ENCODE results near the gene RAB2B.
A peak's percentile ranks its signal among the peaks of the same experiment; 100 is the strongest.

The RAB2B gene

DNA sequence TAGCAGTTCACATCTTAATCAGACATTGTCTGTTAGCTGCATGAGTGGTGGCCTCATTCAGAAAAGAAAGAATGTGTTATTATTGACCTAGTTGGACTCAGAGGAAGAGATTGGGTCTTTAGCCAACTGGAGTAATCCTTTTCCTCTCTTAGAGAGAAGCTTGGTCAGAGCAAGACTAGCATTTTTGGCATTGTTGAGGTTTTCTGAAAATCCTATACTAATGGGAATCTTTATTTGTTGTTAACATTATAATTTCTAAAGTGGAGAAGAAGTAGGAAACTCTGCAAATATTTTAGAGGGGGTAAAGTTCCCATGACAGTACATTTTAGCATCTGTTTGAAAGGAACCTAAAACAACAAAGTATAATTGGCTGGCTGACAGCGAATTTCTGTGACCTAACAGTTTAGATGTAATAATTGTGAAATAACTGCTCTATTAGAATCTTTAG is 9.9 kb upstream of the RAB2B start:
- Histone ChIP-seq H3F3A (ENCODE audit: low read depth) (peaks cover 2% of the 10 kb centered on the region; the same call in 1 of the 2 replicates), H3K9me2 (replicated peaks; ENCODE audit: low read depth, low read length) (no peaks in the 10 kb centered on the region), H3K9ac (ENCODE audit: low read depth, low read length, poor library complexity, severe bottlenecking) (no peak overlapping the region), H3K4me3 (ENCODE audit: low read length, poor library complexity, severe bottlenecking) (no peak overlapping the region), H3K79me2 (ENCODE audit: insufficient read depth, low read length) (0 out of 2 replicates have a peak, but pooled peaks cover 9% of the 10 kb centered on the region), H2AFZ (ENCODE audit: low read length) (no peak overlapping the region), H3K27me3 (ENCODE audit: insufficient read depth, low read length, poor library complexity, severe bottlenecking) (no peaks in the 10 kb centered on the region), H4K20me1 (ENCODE audit: insufficient read depth, low read length, poor library complexity, severe bottlenecking) (no peaks in the 10 kb centered on the region), H3K4me1 (ENCODE audit: insufficient read depth, low read length, poor library complexity, severe bottlenecking) (no peaks in the 10 kb centered on the region), H3K9me3 (ENCODE audit: insufficient read depth, low read depth, low read length) (no peaks in the 10 kb centered on the region), H3K36me3 (ENCODE audit: insufficient read depth, low read length) (peaks cover 39% of the 10 kb centered on the region; the same call in 1 of the 2 replicates), H3K4me2 (ENCODE audit: low read depth, low read length, poor library complexity, severe bottlenecking) (no peak overlapping the region)
- no peak for TF ChIP-seq EZH2phosphoT487 (IDR thresholded peaks at IDR 0.05; ENCODE audit: borderline replicate concordance)
- TF ChIP-seq, protein P1, sequence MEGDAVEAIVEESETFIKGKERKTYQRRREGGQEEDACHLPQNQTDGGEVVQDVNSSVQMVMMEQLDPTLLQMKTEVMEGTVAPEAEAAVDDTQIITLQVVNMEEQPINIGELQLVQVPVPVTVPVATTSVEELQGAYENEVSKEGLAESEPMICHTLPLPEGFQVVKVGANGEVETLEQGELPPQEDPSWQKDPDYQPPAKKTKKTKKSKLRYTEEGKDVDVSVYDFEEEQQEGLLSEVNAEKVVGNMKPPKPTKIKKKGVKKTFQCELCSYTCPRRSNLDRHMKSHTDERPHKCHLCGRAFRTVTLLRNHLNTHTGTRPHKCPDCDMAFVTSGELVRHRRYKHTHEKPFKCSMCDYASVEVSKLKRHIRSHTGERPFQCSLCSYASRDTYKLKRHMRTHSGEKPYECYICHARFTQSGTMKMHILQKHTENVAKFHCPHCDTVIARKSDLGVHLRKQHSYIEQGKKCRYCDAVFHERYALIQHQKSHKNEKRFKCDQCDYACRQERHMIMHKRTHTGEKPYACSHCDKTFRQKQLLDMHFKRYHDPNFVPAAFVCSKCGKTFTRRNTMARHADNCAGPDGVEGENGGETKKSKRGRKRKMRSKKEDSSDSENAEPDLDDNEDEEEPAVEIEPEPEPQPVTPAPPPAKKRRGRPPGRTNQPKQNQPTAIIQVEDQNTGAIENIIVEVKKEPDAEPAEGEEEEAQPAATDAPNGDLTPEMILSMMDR (conservative IDR thresholded peaks at IDR 0.05; ENCODE audit: low read length) = no peak

DNA sequence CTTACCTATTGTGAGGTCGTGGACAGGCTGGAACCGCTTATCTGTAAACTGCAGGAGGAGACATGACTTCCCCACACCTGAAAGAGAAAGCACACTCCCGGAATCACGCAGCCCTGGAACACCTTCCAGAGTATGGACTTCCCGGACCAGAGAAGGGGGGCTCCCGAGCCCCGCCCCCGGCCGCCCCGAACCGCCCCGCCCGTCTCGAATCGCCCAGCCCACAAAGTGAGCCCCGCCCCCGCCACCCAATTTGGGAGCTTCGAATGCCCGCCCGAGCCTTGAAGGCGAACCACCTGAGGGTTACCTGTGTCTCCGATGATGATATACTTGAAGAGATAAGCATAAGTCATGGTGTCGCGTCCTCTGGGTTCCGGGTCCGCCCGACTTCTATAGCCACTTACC is 235 bp downstream of the RAB2B start:
- Histone ChIP-seq H3K4me1 (ENCODE audit: insufficient read depth, low read length, poor library complexity, severe bottlenecking) (peaks cover 21% of the 10 kb centered on the region), H3K9me2 (replicated peaks; ENCODE audit: low read depth, low read length) (no peaks in the 10 kb centered on the region), H4K20me1 (ENCODE audit: insufficient read depth, low read length, poor library complexity, severe bottlenecking) (peaks cover 8% of the 10 kb centered on the region), H3F3A (ENCODE audit: low read depth) (no peaks in the 10 kb centered on the region), H3K4me2 (ENCODE audit: low read depth, low read length, poor library complexity, severe bottlenecking) (peak overlapping the region; percentile 87), H3K79me2 (ENCODE audit: insufficient read depth, low read length) (peaks cover 61% of the 10 kb centered on the region), H3K36me3 (ENCODE audit: insufficient read depth, low read length) (no peaks in the 10 kb centered on the region), H2AFZ (ENCODE audit: low read length) (peak overlapping the region; percentile 96), H3K4me3 (ENCODE audit: low read length, poor library complexity, severe bottlenecking) (peak overlapping the region; percentile 91), H3K27me3 (ENCODE audit: insufficient read depth, low read length, poor library complexity, severe bottlenecking) (no peaks in the 10 kb centered on the region), H3K9me3 (ENCODE audit: insufficient read depth, low read depth, low read length) (no peaks in the 10 kb centered on the region), H3K9ac (ENCODE audit: low read depth, low read length, poor library complexity, severe bottlenecking) (peak overlapping the region; percentile 81)
- TF ChIP-seq, protein P1 (conservative IDR thresholded peaks at IDR 0.05; ENCODE audit: low read length) = no peak
- no peak for TF ChIP-seq EZH2phosphoT487 (IDR thresholded peaks at IDR 0.05; ENCODE audit: borderline replicate concordance)

DNA sequence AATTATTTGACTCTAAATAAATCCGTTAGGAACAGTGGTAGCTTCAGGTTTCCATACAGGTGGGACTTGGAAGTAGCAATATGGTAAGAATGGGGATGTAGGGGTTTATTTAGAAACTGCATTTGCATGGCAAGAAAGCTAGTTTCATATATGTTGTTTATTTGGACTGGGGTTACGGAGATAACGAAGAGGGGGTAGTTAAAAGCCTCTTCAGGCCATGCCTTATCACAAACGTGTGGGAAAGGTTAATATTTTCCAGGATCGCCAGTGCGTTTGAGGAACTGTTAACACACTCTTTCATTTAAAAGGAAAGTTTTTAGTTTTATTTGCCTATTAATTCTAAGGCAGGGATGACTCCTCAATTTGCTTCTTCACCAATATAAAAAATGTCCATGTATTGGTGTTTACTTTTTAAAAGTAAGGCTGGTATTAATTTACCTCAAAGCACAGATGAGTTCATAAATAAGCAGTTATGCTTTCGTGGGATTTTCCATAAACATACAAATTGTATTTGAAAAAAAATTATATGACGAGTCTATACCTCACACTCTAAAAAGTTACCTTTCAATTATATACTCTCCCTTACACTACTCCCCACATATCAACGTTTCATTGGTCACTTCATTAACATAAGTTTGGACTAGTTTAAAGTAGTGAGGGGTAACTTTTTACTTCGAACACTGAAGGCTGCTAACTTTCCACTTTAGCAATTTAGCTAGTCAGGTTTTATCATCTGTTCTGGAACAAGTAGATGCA is 814 bp downstream of the RAB2B start:
- H3K9me3 ChIP-seq (ENCODE audit: insufficient read depth, low read depth, low read length) = no peaks in the 10 kb centered on the region
- TF ChIP-seq, protein P1 (conservative IDR thresholded peaks at IDR 0.05; ENCODE audit: low read length) = no peak
- no peak for TF ChIP-seq EZH2phosphoT487 (IDR thresholded peaks at IDR 0.05; ENCODE audit: borderline replicate concordance)
- H3K9me2 ChIP-seq (replicated peaks; ENCODE audit: low read depth, low read length) = no peaks in the 10 kb centered on the region
- peaks cover 8% of the 10 kb centered on the region for H4K20me1 ChIP-seq (ENCODE audit: insufficient read depth, low read length, poor library complexity, severe bottlenecking)
- no peaks in the 10 kb centered on the region for H3K36me3 ChIP-seq (ENCODE audit: insufficient read depth, low read length)
- H2AFZ ChIP-seq (ENCODE audit: low read length) = peak overlapping the region; percentile 96
- peak overlapping the region; percentile 81 for H3K9ac ChIP-seq (ENCODE audit: low read depth, low read length, poor library complexity, severe bottlenecking)
- H3K27me3 ChIP-seq (ENCODE audit: insufficient read depth, low read length, poor library complexity, severe bottlenecking) = no peaks in the 10 kb centered on the region
- H3K4me3 ChIP-seq (ENCODE audit: low read length, poor library complexity, severe bottlenecking) = peak overlapping the region; percentile 91
- H3K4me2 ChIP-seq (ENCODE audit: low read depth, low read length, poor library complexity, severe bottlenecking) = peak overlapping the region; percentile 87
- peaks cover 57% of the 10 kb centered on the region for H3K79me2 ChIP-seq (ENCODE audit: insufficient read depth, low read length)
- no peaks in the 10 kb centered on the region for H3F3A ChIP-seq (ENCODE audit: low read depth)
- peaks cover 21% of the 10 kb centered on the region for H3K4me1 ChIP-seq (ENCODE audit: insufficient read depth, low read length, poor library complexity, severe bottlenecking)

All from Loucy (cell line).